A549 treated with ZK216348 at 1 μM for 4 hours (cell line): ENCODE results near the gene PRRT3. TPM values are rescaled to one million over a fixed set of nuclear protein-coding genes. Genes with fewer than 3 reads are reported as not detected.

ENCODE experiments used
- total RNA-seq: library from RNA; stranded (reverse); fragments of 200-300 nt; extraction: Qiagen RNA extraction; gene quantifications from 5 replicates; pipeline ENCODE4 v1.2.3, GENCODE V29; 2022; ENCODE audit warnings: low read depth

Gene PRRT3
- total RNA-seq: 0.66 to 1.8 TPM (median 1.5 TPM) in 5 replicates

GRCh38 chr3:9951962-9952805, at the start of gene PRRT3:
Gene PRRT3, minus strand, starts transcription at chr3:9952408. Its CDS starts 2,293 bp downstream, at chr3:9950115.

GRCh38 chr3:9933561-9934234, 18.5 kb downstream of the PRRT3 start, which contains the start of gene CRELD1:
Gene CRELD1, plus strand, starts transcription at chr3:9933834. Its CDS starts 605 bp downstream, at chr3:9934439.

GRCh38 chr3:9916734-9917680, 35.2 kb downstream of the PRRT3 start, which contains the start of gene IL17RC:
Gene IL17RC, plus strand, starts transcription at chr3:9917098. Its CDS starts 218 bp downstream, at chr3:9917316.

GRCh38 chr3:9902372-9903237, 49.6 kb downstream of the PRRT3 start, which contains the start of gene IL17RE:
Gene IL17RE, plus strand, starts transcription at chr3:9902848. Its CDS starts 85 bp downstream, at chr3:9902933.

Other genes starting within 250 kb of the PRRT3 start
- 0.14 to 0.30 TPM (median 0.21 TPM) in 3 of 5 replicates, not detected in the others for gene CPNE9, start 248.6 kb downstream of the PRRT3 start, total RNA-seq
- 14.5 to 19.9 TPM (median 18.9 TPM) in 5 replicates for gene BRPF1, start 220.7 kb downstream of the PRRT3 start, total RNA-seq
- gene OGG1, start 202.5 kb downstream of the PRRT3 start, total RNA-seq: 14.0 to 20.5 TPM (median 18.5 TPM) in 5 replicates
- gene CAMK1, start 182.5 kb downstream of the PRRT3 start, total RNA-seq: 11.6 to 21.8 TPM (median 17.7 TPM) in 5 replicates
- gene TADA3, start 159.9 kb downstream of the PRRT3 start, total RNA-seq: 52.0 to 62.4 TPM (median 59.5 TPM) in 5 replicates
- gene ARPC4, start 159.3 kb downstream of the PRRT3 start, total RNA-seq: 142 to 221 TPM (median 156 TPM) in 5 replicates
- 5.3 to 8.0 TPM (median 6.6 TPM) in 5 replicates for gene TTLL3, start 142.1 kb downstream of the PRRT3 start, total RNA-seq
- 36.5 to 61.4 TPM (median 53.3 TPM) in 5 replicates for gene RPUSD3, start 108.4 kb downstream of the PRRT3 start, total RNA-seq
- 26.1 to 42.7 TPM (median 29.8 TPM) in 5 replicates for gene CIDEC, start 72.2 kb downstream of the PRRT3 start, total RNA-seq
- 72.0 to 87.1 TPM (median 82.0 TPM) in 5 replicates for gene JAGN1, start 61.8 kb downstream of the PRRT3 start, total RNA-seq
- gene IL17RE, start 49.6 kb downstream of the PRRT3 start, total RNA-seq: 1.1 to 4.2 TPM (median 1.5 TPM) in 5 replicates
- gene IL17RC, start 35.3 kb downstream of the PRRT3 start, total RNA-seq: 15.2 to 24.5 TPM (median 18.9 TPM) in 5 replicates
- gene CRELD1, start 18.6 kb downstream of the PRRT3 start, total RNA-seq: 8.1 to 15.6 TPM (median 13.7 TPM) in 5 replicates
- 109 to 129 TPM (median 119 TPM) in 5 replicates for gene EMC3, start 34.4 kb upstream of the PRRT3 start, total RNA-seq
- 18.3 to 24.5 TPM (median 19.5 TPM) in 5 replicates for gene FANCD2, start 74.0 kb upstream of the PRRT3 start, total RNA-seq
- gene FANCD2OS, start 155.8 kb upstream of the PRRT3 start, total RNA-seq: not detected in 5 replicates
- 168 to 188 TPM (median 174 TPM) in 5 replicates for gene BRK1, start 163.3 kb upstream of the PRRT3 start, total RNA-seq
- gene VHL, start 189.4 kb upstream of the PRRT3 start, total RNA-seq: 26.4 to 35.6 TPM (median 31.2 TPM) in 5 replicates
- gene IRAK2, start 212.5 kb upstream of the PRRT3 start, total RNA-seq: 17.2 to 22.0 TPM (median 20.3 TPM) in 5 replicates